A673 (cell line): ENCODE measurements around the gene TRIM32. TPM values are rescaled to one million over a fixed set of nuclear protein-coding genes. Genes with fewer than 3 reads are reported as not detected.

Experiments used
- BruUV-seq: library from RNA; stranded (reverse); fragments of 400-500 nt; replicated peaks from 2 replicates; lab custom pipeline; 2021; lab: Mats Ljungman, UMichigan
- CTCF ChIA-PET: fragments of 300-600 bp; sonication (Branson Sonifier 250); formaldehyde crosslinking; loops from one replicate; lab custom pipeline; 2022; ENCODE audit warnings: antibody characterized with exemption; lab: Charles Lee
- POLR2A ChIA-PET: fragments of 300-600 bp; sonication (Branson Sonifier 250); formaldehyde crosslinking; loops from one replicate; lab custom pipeline; 2022; ENCODE audit warnings: antibody characterized with exemption; ENCODE audit not compliant: low non-redundant PET; lab: Charles Lee
- DNase-seq: peaks from one replicate; pipeline ENCODE4 v3.0.0-alpha.2; 2015; ENCODE audit warnings: low spot score
- H3K27ac ChIP-seq: fragments of 200-600 bp; sonication (generic); 2 replicates; pipeline ENCODE4 v1.5.1; 2016; ENCODE audit warnings: mixed run types, low read depth, mild to moderate bottlenecking, mixed read lengths, antibody characterized with exemption, low read length; ENCODE audit not compliant: poor library complexity, severe bottlenecking
- H3K27me3 ChIP-seq: fragments of 200-600 bp; sonication (generic); replicated peaks from 2 replicates; pipeline ENCODE4 v1.6.1; 2017; ENCODE audit warnings: mixed run types, low read depth, mild to moderate bottlenecking, mixed read lengths, antibody characterized with exemption, low read length; ENCODE audit not compliant: insufficient read depth, poor library complexity
- H3K36me3 ChIP-seq: fragments of 200-600 bp; sonication (generic); 2 replicates; pipeline ENCODE4 v1.6.1; 2016; ENCODE audit warnings: mixed run types, mild to moderate bottlenecking, mixed read lengths, antibody characterized with exemption, low read length; ENCODE audit not compliant: insufficient read depth, poor library complexity, severe bottlenecking
- H3K4me1 ChIP-seq: fragments of 200-600 bp; sonication (generic); 2 replicates; pipeline ENCODE4 v1.6.1; 2017; ENCODE audit warnings: mixed run types, mild to moderate bottlenecking, mixed read lengths, antibody characterized with exemption, low read length; ENCODE audit not compliant: insufficient read depth, poor library complexity, severe bottlenecking
- H3K4me3 ChIP-seq: fragments of 200-600 bp; sonication (generic); 2 replicates; pipeline ENCODE4 v1.5.1; 2016; ENCODE audit warnings: low read depth, mixed run types, mild to moderate bottlenecking, mixed read lengths, low read length; ENCODE audit not compliant: poor library complexity, severe bottlenecking
- H3K9me3 ChIP-seq: fragments of 200-600 bp; sonication (generic); 2 replicates; pipeline ENCODE4 v1.6.1; 2016; ENCODE audit warnings: mixed run types, low read depth, mild to moderate bottlenecking, mixed read lengths, antibody characterized with exemption, low read length; ENCODE audit not compliant: poor library complexity, severe bottlenecking
- CTCF ChIP-seq: fragments of 300-800, 200-600 bp; sonication (generic); conservative IDR thresholded peaks from 2 replicates; pipeline ENCODE4 v1.5.1; 2017; ENCODE audit warnings: low read depth, mild to moderate bottlenecking, antibody characterized with exemption, low read length, moderate library complexity, mixed read lengths
- EZH2 ChIP-seq: fragments of 200-600 bp; sonication (generic); IDR thresholded peaks from 2 replicates; pipeline ENCODE4 v1.6.1; 2017; ENCODE audit warnings: borderline replicate concordance, low read depth, mild to moderate bottlenecking, mixed read lengths, antibody characterized with exemption, low read length; ENCODE audit not compliant: poor library complexity, severe bottlenecking
- intact Hi-C: fragments of 100-400 bp; cut with micrococcal nuclease; formaldehyde crosslinking; loops from one replicate; pipeline ENCODE4 v1.10.0; 2022; ENCODE audit not compliant: unreplicated experiment
- total RNA-seq: library from RNA; stranded (reverse); gene quantifications from 2 replicates; pipeline ENCODE4 v1.2.3, GENCODE V29; 2021

Gene TRIM32
- total RNA-seq, 1 experiment from 2014 or later: 28.9 TPM

- intact Hi-C loops: no loop called here
- no peak overlapping the region for H3K27ac ChIP-seq
- no peak overlapping the region for H3K4me3 ChIP-seq
- CTCF ChIA-PET: no interaction called here
- no peaks in the 10 kb centered on the region for H3K9me3 ChIP-seq
- H3K4me1 ChIP-seq: no peaks in the 10 kb centered on the region
- no TSS peak for BruUV-seq
- H3K27me3 ChIP-seq: no peaks in the 10 kb centered on the region
- TF ChIP-seq EZH2 (no peak), CTCF (no peak)
- no peak for DNase-seq
- H3K36me3 ChIP-seq: peaks cover 43% of the 10 kb centered on the region
- POLR2A ChIA-PET: no interaction called here
Observed at GRCh38 chr9:116701940-116702642, 15.0 kb downstream of the TRIM32 start.

- H3K27me3 ChIP-seq: no peaks in the 10 kb centered on the region
- no peak for DNase-seq
- ChIA-PET POLR2A (no interaction called here), CTCF (no interaction called here)
- intact Hi-C loops: no loop called here
- H3K36me3 ChIP-seq: peaks cover 31% of the 10 kb centered on the region
- no peaks in the 10 kb centered on the region for H3K9me3 ChIP-seq
- TF ChIP-seq CTCF: no peak
- no peak for TF ChIP-seq EZH2
- no TSS peak for BruUV-seq
- no peaks in the 10 kb centered on the region for H3K4me1 ChIP-seq
- H3K4me3 ChIP-seq: no peak overlapping the region
- H3K27ac ChIP-seq: no peak overlapping the region
Observed at GRCh38 chr9:116703634-116704033, 16.5 kb downstream of the TRIM32 start.

DNA sequence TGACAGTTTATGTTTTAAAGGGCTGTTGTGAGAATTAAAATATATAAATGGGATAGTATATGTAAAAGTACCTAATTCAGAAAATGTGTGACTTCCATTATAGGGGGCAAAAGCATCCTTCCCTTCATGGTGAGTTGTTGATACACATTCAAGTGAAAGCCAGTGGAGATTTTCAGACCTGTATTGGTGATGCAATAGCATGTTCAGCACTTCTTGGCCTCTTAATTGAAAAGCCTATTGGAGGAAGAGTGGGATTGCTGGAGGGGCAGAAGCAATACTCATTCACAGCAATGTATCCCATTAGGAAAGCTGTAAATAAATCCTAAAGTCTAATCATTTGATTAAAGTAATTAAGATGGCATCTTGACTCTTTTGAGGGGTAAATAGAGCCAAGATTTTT is 17.4 kb downstream of the TRIM32 start:
- Histone ChIP-seq H3K9me3 (no peaks in the 10 kb centered on the region), H3K27me3 (no peaks in the 10 kb centered on the region), H3K4me1 (no peaks in the 10 kb centered on the region), H3K27ac (no peak overlapping the region), H3K36me3 (peaks cover 23% of the 10 kb centered on the region), H3K4me3 (no peak overlapping the region)
- no TSS peak for BruUV-seq
- POLR2A ChIA-PET: interaction anchor here (0.6 kb wide), 1 partner anchor 9 kb away, joined by 4 read pairs; no protein-coding TSS in a partner anchor
- CTCF ChIA-PET: no interaction called here
- DNase-seq: no peak
- TF ChIP-seq CTCF: no peak
- TF ChIP-seq EZH2: no peak
- intact Hi-C loops: no loop called here
